ENCODE results near the gene SAMM50.

The SAMM50 gene

GRCh38 chr22:43972931-43973462, 17.8 kb downstream of the SAMM50 start:
- TF ChIP-seq, protein P1, sequence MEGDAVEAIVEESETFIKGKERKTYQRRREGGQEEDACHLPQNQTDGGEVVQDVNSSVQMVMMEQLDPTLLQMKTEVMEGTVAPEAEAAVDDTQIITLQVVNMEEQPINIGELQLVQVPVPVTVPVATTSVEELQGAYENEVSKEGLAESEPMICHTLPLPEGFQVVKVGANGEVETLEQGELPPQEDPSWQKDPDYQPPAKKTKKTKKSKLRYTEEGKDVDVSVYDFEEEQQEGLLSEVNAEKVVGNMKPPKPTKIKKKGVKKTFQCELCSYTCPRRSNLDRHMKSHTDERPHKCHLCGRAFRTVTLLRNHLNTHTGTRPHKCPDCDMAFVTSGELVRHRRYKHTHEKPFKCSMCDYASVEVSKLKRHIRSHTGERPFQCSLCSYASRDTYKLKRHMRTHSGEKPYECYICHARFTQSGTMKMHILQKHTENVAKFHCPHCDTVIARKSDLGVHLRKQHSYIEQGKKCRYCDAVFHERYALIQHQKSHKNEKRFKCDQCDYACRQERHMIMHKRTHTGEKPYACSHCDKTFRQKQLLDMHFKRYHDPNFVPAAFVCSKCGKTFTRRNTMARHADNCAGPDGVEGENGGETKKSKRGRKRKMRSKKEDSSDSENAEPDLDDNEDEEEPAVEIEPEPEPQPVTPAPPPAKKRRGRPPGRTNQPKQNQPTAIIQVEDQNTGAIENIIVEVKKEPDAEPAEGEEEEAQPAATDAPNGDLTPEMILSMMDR (conservative IDR thresholded peaks at IDR 0.05) = no peak

DNA sequence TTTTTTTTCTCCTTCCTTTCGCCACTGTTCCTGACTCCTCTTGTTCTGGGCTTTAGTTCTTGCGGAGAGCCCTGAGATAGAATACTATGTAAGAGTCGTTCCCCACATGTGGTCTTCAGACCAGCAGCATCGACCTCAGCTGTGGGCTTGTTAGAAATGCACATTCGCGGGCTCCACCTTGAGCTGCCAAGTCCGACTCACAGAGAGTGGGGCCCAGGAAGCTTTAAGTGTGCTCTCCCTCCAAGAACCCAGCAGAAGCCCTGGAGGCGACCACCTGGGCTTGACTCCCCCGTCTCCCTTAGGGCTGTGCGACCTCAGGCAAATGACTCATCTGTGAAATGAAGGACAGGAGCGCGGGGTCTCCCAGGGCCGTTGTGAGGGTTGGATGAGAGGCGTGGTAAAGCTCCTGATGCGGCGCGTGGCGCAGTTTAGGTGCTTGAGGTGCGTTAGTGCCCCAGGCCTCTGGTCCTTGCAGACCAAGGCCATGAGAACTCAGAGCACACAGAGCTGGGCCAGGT, 18.8 kb downstream of the SAMM50 start:
- TF ChIP-seq, protein P1 (conservative IDR thresholded peaks at IDR 0.05) = no peak

More at GRCh38 chr22:43972931-43973462, 17.8 kb downstream of the SAMM50 start:
- no peak overlapping the region for H3K27ac ChIP-seq

DNA sequence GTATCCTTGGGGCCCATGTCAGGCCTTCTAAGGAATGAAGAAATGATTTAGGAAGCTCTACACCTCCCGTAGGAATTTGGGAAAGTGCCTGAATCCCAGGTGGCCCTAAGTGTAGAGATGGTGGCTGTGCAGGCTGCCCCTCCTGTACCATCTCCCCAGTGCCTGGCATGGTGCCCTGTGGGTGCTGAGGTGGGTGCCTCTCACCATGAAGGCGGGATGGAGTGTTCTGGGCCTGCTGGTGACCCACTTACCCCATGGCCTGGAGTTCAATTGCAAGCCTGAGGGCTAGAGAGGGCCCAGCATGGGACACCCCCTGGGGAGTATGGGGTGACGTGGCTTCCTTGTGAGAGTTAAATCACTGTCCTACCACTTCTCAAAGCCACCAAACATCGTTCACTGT, 19.8 kb downstream of the SAMM50 start:
- TF ChIP-seq, protein P1 (conservative IDR thresholded peaks at IDR 0.05) = no peak
- no peak overlapping the region for H3K27ac ChIP-seq

More for the DNA sequence above, 18.8 kb downstream of the SAMM50 start:
- H3K27ac ChIP-seq = no peak overlapping the region

DNA sequence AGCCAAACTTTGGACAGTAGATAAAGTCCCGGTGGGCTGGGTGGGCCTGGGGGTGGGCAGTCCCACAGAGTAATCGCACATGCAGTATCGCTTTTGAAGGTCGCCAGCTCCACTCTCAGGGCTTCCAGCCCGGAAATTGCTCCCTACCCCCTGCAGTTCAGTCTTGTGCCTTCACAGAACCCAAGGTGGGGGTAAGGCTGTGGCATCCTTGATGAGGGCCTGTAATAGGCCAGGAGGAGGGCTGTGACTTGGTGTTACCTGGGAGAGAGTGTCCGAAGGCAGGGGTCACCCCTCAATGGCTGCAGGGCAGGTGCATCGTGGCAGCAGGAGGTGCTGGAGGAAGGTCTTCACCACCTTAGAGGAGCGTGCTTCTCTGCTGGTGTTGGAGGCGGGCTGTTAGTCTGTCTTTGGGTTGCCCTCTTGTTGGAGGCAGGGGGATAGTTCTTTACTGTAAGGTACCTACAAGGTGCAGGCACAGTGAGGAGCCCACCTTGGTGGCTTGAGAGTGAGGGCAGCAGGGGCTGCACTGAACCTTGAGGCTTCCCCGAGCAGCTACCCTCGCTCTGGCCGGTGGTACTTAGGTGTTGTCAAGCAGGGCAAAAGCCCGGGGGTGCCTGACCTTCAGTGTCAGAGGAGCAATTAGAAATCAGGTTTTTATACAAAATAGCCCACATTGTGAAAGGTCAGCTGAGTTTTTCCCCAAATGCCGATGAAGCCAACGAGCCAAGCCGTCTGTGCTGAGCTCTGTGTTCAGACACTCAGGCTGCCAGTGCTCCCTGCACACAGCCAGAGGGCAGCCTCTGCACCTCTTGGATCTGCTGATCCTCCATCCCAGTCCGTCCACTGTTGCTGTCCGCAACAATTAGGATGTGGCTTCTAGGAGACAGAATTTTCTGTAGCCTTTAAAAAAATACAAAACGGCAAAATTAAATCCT, 21.9 kb downstream of the SAMM50 start:
- TF ChIP-seq, protein P1 (conservative IDR thresholded peaks at IDR 0.05) = peak; percentile 40; the same call in 1 of the 2 replicates
- no peak overlapping the region for H3K27ac ChIP-seq

DNA sequence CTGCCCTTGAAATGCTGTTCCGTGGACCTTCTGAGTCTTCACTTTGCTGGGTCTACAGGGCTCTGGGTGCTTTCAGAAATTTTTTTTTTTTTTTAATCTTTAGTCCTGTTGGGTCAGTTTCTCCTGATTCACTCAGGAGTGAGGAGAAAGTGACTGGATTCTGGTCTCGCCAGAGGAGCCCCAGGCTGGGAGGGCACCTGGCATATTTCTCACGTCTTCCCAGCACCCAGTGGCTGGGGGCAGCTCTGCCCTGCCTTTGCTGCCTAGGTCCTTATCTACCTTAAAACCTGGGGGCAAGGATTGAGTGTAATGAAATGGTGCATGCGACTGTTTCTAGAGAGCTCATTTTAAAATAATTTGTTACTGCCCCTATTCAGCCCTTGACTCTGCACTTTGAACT, 23.3 kb downstream of the SAMM50 start:
- TF ChIP-seq, protein P1 (conservative IDR thresholded peaks at IDR 0.05) = no peak
- no peak overlapping the region for H3K27ac ChIP-seq

DNA sequence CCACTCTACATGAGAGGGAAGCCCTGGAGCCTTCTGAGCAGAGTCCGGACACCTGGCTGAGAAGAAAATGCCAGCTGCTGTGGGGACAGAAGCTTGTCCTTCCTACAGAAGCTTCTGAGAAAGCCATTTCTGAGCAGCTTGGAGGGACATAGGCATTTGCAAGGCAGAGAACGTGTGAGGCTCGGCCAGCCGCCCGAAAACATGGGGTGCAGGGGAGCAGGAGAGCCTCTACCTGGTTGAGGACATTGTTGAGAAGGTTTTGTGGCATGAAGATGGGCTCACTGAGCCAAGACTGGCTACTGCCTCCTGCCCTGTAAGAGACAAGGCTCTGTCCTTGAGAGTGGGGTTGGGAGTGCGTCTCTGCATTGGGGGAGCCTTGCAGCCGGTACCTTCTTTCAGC, 25.3 kb downstream of the SAMM50 start:
- TF ChIP-seq, protein P1 (conservative IDR thresholded peaks at IDR 0.05) = no peak
- H3K27ac ChIP-seq = no peak overlapping the region

- TF ChIP-seq, protein P1 (conservative IDR thresholded peaks at IDR 0.05) = no peak
These were observed 25.8 kb downstream of the SAMM50 start for GRCh38 chr22:43980996-43981395.

More at GRCh38 chr22:43980996-43981395, 25.8 kb downstream of the SAMM50 start:
- H3K27ac ChIP-seq = no peak overlapping the region
